ENCODE data around the gene SYNGR2.
A peak's percentile ranks its signal among the peaks of the same experiment; 100 is the strongest.

The SYNGR2 gene, protein sequence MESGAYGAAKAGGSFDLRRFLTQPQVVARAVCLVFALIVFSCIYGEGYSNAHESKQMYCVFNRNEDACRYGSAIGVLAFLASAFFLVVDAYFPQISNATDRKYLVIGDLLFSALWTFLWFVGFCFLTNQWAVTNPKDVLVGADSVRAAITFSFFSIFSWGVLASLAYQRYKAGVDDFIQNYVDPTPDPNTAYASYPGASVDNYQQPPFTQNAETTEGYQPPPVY

GRCh38 chr17:78168242-78168902 is at the start of gene SYNGR2:
Gene SYNGR2, plus strand, starts transcription at chr17:78168581. Its CDS starts 36 bp downstream, at chr17:78168617.
- DNase-seq, result peak; percentile 47 to 91

DNA sequence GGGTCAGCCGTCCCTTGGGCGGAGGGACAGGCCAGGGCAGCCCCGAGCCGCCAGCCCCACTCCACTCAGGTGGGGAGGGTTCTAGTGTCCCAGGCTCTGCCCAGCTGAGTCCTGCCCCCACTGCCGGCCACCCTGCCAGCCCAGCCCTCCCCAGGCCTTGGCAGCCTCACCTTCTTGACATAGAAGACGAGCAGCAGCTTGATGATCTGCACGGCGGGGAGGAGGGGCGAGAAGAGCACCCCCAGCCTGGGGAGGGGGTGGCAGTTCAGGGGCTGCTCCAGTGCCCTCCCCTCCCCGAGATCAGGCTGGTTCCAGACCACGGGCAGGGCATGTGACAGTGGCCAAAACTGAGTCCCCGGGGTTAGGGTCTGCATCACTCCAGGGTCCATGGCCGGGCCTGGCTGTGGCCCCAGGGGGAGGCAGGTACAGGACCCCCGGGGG is 49.6 kb upstream of the SYNGR2 start:
- DNase-seq, result no peak

- DNase-seq, result no peak
Measured at GRCh38 chr17:78120537-78120936, 47.8 kb upstream of the SYNGR2 start.

GRCh38 chr17:78120971-78121800 is 47.2 kb upstream of the SYNGR2 start:
- no peak for DNase-seq

- no peak for DNase-seq
Measured at GRCh38 chr17:78121801-78122215, 46.6 kb upstream of the SYNGR2 start.

GRCh38 chr17:78122216-78122930 is 46.0 kb upstream of the SYNGR2 start:
- DNase-seq, result no peak

DNA sequence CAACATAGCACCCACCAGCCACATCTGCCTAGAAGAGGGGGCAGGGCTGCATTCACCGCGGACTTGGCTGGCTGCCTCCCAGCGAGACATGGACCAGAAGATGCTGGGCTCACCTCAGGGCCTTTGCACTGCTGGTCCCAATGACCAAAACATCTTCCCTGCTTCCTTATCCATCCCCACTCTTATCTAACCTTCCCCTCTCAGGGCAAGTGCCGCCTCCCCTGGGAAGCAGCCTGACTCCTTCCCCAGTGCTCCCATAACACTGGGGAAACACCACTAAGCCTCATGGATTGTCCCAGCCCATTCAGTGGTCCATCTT is 45.5 kb upstream of the SYNGR2 start:
- DNase-seq, result no peak

DNA sequence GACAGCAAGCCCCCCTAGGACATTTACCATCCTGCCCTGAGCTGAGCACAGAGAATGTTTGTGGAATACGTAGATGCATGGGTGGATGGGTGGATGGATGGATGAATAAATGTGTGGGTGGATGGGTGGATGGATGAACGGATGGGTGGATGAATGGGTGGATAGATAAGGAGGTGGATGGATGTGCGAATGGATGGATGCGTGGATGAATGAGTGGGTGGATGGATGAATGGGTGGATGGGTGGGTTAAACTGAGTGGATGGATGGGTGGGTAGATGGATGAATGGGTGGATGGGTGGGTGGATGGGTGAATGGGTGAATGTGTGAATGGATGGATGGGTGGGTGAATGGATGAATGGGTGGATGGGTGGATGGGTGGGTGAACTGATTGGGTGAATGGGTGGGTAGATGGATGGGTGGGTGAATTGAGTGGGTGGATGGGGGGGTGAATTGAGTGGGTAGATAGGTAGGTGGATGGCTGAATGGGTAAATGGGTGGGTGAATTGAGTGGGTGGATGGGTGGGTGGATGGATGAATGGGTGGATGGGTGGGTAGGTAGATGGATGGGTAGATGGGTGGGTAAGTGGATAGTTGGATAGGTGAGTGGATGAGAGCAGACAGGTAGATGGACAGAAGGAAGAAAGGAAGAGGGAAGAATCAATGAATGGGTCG is 45.0 kb upstream of the SYNGR2 start:
- DNase-seq, result no peak

DNA sequence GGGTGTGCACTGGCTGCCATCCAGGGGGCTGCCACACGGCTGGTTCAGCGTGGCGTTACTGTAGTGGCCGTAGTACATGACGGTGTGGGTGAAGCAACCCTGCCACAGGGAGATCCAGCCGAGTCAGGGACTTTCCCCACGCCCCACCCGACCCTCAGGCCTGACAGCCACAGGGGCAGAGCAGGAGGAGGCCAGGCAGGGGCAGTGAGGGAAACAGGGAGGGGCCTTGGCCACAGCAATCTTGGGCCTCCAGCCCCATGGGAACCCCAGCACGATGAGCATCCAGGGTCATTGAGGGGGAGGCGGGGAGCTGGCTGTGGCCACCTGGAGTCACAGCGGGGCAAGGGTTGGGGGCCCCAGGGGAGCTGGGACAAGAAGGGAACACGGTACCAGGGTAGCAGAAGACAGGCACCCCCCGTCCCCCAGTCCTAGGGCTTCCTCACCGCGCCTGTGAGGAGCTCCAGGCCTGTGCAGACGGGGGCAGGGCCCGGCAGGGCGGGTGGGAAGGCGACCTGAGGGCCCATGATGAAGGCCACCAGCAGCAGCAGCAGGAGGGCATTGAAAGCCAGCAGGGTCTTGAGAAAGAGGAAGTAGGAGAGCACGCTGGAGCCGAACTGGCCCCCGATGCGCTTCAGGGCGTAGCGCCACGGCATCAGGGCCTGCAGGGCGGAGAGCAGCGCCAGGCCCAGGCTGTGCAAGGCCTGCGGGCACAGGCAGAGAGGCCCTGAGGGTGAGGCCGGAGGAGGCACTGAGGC is 44.1 kb upstream of the SYNGR2 start:
- no peak for DNase-seq

DNA sequence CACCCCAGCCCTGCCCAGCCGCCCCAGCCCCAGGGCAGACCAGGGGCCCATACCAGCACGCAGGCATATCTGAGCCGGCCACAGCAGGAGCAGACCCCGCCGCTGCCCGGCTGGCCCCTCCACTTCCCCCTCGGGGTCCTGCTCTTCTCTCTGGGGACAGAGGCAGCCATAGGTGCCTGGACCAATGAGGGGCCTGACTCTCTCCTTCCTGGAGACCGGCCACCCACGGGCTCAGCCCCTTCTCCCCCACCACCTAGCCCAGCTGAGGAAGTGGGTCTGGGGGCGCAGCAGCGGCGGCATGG is 43.6 kb upstream of the SYNGR2 start:
- no peak for DNase-seq

DNA sequence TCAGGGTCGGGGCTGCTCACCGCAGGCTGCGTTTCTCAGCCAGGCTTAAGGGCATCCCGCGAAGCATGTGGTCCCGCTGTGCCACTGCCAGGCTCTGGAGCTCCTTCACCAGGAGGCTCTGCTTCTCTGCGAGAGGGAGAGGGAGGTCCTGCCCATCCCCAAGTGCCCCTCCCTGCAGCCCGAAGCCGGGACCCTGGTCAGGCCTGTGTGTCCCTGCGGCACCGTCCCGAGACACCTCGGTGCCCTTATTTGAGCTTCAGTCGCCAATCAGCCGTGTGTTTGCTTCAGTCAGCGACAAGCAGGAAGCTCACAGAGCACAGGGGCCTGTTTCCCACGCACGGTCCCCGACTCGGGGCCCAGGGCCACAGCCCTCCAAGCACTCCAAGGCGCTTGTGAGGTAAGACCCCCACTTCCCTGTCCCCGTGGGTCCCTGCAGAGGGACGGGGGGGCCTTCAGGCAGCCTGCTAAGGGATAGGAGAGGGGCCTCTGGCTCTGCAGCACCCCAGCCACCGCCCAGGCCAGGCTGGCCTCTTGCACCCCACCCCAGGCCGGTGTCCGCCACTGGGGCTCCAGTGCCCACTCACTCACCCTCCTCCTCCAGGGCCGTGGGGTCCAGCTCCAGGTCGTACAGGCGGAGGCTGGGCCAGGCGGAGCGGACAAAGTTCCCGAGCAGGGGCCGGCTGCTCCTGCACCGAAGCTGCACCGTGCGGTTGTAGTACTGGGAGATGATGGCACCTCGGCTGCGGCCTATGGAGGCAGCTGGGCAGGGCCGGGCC is 43.1 kb upstream of the SYNGR2 start:
- DNase-seq, result no peak

GRCh38 chr17:78125976-78126894 is 42.1 kb upstream of the SYNGR2 start:
- no peak for DNase-seq

DNA sequence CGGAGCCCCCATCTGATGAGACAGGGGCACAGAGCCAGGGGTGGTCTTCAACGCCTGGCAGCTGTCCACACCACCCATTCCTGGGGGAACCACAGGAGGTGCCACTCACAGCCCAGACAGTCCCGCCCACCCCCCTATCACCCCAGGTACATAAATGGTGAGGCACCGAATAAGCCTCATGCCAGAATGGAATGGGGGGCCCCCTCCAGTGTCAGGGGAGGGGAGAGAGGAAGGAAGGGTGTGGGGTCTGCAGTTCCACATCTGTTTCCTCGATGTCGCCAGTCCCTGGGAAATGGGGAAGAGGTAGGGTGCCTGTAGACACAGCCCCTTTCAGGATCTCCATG is 41.5 kb upstream of the SYNGR2 start:
- no peak for DNase-seq

- no peak for DNase-seq
Measured at GRCh38 chr17:78127239-78127887, 41.0 kb upstream of the SYNGR2 start.

- DNase-seq, result peak in 1 of 2 experiments; percentile 29
Measured at GRCh38 chr17:78127888-78128550, 40.4 kb upstream of the SYNGR2 start.

DNA sequence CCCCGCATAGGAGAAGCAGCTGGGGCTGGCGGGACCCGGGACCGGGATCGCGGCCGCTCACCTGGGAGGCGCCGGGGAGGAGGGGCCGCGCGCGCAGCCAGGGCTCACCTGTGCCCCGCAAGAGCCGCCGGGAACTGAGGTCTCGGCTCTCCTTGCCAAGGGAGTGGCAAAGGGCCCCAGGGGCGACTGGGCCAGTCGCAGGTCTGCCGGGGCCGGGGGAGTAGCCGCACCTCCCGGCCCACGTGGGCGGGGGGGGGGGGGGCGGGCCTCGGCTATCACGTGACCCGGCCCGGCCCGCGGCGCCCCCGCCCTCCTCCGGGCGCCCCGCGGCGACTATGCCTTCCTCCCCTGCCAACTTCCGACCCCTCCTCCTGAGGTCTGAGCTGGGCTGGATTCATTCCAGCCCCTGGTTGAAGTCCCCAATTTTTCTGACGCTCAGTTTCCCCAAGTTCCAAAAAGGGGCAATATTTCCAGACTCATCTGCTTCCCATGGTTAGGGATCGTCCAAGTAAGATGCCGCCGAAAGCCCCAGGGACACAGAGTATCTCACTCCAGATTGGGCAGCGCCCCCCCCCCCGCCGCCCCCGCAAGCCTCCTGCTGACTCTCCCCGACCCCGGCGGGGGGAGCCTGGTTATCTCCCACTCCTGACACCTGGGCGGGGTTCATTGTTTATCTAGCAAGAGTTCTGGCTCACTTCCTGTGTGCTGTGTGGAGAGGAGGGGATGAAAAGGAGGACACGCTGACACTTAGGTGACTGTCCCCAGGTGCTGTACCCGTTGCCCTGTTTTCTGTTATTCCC is 39.6 kb upstream of the SYNGR2 start, which contains the start of gene TMC6:
Gene TMC6 (minus strand): TSS at position 205 of the 800 bp plus-strand sequence. CDS start 1,923 bp downstream, outside the sequence.
- peak; percentile 49 to 53 for DNase-seq

DNA sequence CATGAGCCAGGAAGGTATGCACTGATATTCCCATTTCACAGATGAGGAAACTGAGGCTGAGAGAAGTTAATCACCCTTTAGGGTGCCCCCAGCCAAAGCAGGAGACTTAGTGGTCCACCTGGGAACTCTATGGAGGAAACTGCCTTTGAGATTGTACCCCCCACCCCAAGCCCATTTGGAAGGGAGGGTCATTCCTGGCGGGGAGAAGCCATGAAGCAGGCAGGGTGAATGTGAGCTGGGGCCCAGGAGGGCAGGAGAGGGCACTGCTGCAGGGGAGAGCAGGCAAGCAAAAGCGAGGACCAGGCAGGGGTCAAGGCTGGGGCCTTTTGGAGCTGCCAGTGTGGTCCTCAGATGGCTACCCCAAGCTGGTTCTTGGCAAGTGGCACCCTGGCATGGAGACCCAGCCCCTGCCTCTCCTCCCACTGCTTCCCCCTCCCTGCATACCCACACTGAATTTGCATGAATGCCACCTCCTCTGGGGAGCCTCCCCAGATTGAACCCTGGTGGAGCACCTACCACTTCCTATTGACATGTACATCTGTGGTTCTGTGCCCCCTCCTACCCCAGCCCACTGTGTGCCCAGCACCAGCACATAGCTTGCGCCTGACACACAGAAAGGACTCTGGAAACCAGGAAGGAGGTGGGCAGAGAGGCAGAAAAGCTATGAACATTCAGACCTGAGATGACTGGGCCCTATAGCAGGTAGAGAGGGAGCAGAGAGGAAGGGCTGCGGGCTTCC is 38.9 kb upstream of the SYNGR2 start:
- no peak for DNase-seq

DNA sequence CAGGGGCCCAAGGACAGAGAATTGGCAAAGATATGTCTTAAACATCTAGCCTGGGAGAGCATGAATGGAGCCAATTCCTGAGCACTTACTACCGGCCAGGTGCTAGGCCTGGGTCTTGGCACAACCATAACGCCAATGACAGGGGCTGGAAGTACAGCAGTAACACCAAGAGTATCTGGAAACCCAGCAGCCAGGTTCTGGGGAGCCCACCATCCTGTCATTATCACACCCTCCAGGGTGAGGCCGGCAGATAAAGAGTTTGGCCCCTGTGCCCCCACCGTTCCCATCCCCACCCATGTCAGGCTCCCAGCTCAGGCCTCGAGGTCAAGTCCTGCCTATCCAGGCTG is 38.3 kb upstream of the SYNGR2 start:
- no peak for DNase-seq

All from SHP77 (cell line).